ENCODE results near the gene PTPRN2.

The PTPRN2 gene

DNA sequence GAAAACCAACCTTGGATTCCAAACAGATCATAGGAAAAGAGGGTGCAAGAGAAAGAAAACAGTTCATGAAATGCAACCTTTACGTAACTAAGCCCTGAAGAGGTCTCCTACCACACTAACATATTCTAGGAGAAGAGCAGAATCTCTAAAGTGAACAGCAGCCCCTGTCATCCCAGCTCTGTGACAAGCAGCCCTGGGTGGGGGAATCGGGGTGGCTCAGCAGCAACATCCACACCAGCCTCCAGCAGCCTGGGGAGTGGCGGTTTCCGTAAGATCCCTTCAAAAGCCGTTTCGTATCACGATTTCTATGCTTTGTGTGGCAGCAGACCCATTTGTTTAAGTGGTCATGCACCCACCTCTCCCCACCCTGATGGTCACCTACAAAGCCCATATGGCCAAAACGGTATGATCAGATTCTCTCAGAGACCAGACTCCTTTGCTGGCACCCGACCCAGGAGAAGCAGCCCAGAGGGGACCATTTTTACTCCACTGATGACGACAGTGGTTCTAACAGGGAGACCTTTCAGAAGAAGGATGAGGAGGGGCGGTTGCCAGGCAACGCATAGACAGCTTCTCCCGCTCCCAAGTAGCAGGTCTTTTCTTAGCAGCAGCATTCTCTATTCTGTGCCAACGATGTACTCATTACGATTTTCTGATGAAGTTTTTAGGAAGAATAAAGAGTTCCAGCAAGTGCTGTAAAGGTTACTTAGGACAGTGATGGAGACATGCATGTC is 950.2 kb downstream of the PTPRN2 start:
- no peak for DNase-seq (ENCODE audit: low spot score in 2 of 2)
- Mint-ChIP-seq H3K9me3 (peaks cover 6% of the 10 kb centered on the region), H3K27me3 (peaks cover 92% of the 10 kb centered on the region), H3K27ac (ENCODE audit: low read depth) (no peak overlapping the region), H3K36me3 (ENCODE audit: insufficient read depth) (peaks cover 5% of the 10 kb centered on the region), H3K4me1 (no peaks in the 10 kb centered on the region), H3K4me3 (no peak overlapping the region)
- no peak for ATAC-seq (replicated peaks; ENCODE audit: extremely low read depth, poor library complexity, severe bottlenecking)

GRCh38 chr7:157635669-157636068 is 952.0 kb downstream of the PTPRN2 start:
- DNase-seq (ENCODE audit: low spot score in 2 of 2) (no peak), ATAC-seq (replicated peaks; ENCODE audit: extremely low read depth, poor library complexity, severe bottlenecking) (no peak)
- H3K36me3 Mint-ChIP-seq (ENCODE audit: insufficient read depth), result peaks cover 3% of the 10 kb centered on the region
- peaks cover 6% of the 10 kb centered on the region for H3K9me3 Mint-ChIP-seq
- H3K27ac Mint-ChIP-seq (ENCODE audit: low read depth), result no peak overlapping the region
- H3K27me3 Mint-ChIP-seq, result peaks cover 84% of the 10 kb centered on the region
- H3K4me3 Mint-ChIP-seq, result no peak overlapping the region
- no peaks in the 10 kb centered on the region for H3K4me1 Mint-ChIP-seq

DNA sequence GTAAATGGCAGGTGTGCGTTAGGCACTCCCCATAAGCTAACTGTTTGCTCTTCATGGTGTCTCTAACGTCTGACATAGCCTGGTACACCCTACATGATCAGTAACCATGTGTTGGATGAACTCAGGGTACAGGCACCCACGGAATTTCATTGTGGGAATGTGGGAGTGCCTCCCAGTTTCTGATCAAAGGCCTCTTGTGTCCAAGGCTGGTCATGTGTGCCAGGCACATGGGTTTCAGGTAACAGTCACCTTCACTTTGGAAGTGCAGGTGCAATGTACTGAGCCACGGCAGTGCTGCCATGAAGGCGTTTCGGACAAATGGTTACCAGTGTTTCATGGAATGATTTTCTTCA is 952.5 kb downstream of the PTPRN2 start:
- Mint-ChIP-seq H3K27ac (ENCODE audit: low read depth) (no peak overlapping the region), H3K4me1 (no peaks in the 10 kb centered on the region), H3K4me3 (no peak overlapping the region), H3K9me3 (peaks cover 3% of the 10 kb centered on the region), H3K36me3 (ENCODE audit: insufficient read depth) (peaks cover 3% of the 10 kb centered on the region), H3K27me3 (peaks cover 84% of the 10 kb centered on the region)
- no peak for DNase-seq (ENCODE audit: low spot score in 2 of 2)
- ATAC-seq (replicated peaks; ENCODE audit: extremely low read depth, poor library complexity, severe bottlenecking), result no peak

GRCh38 chr7:157634401-157635147 is 953.0 kb downstream of the PTPRN2 start:
- no peak for DNase-seq (ENCODE audit: low spot score in 2 of 2)
- Mint-ChIP-seq H3K9me3 (no peaks in the 10 kb centered on the region), H3K27ac (ENCODE audit: low read depth) (no peak overlapping the region), H3K36me3 (ENCODE audit: insufficient read depth) (peaks cover 3% of the 10 kb centered on the region), H3K27me3 (peaks cover 84% of the 10 kb centered on the region), H3K4me3 (no peak overlapping the region), H3K4me1 (no peaks in the 10 kb centered on the region)
- no peak for ATAC-seq (replicated peaks; ENCODE audit: extremely low read depth, poor library complexity, severe bottlenecking)

DNA sequence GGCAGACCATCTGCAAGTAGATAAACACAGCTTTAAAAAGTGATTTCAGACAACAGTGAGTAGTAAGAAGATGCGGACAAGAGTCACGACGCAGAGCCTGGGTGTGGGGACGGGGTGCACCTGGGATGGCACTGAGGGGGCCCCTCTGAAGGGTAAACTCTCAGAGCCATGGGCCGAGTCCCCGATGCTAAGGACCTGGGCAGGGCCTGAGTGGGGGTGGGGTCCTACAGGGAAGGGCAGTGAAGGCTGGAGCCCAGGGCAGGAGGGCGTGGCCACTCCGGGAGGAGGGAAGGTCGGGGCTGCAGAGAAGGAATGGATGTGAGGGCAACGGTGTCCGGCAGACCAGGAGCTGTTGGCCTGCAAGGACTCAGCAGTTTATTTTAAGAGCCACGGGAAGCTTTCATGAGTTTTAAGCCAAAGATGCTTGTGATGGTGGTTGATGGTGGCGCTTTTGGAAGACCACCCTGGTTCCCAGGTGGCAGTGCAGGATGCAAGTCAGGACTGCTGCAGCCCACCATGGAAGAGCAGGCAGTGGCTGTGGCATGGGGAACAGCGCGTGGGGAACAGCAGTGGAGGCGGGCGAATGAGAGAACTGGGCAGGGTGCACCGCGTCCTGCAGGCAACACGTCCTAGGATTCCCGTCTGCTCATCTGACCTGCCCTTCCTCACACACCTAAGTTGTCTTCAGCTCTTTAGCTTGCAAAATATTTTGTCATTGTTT is 954.0 kb downstream of the PTPRN2 start:
- Mint-ChIP-seq H3K9me3 (no peaks in the 10 kb centered on the region), H3K27me3 (peaks cover 82% of the 10 kb centered on the region), H3K36me3 (ENCODE audit: insufficient read depth) (no peaks in the 10 kb centered on the region), H3K27ac (ENCODE audit: low read depth) (no peak overlapping the region), H3K4me3 (no peak overlapping the region), H3K4me1 (no peaks in the 10 kb centered on the region)
- DNase-seq (ENCODE audit: low spot score in 2 of 2) (no peak), ATAC-seq (replicated peaks; ENCODE audit: extremely low read depth, poor library complexity, severe bottlenecking) (no peak)

GRCh38 chr7:157630301-157630853 is 957.2 kb downstream of the PTPRN2 start:
- Mint-ChIP-seq H3K4me3 (no peak overlapping the region), H3K27ac (ENCODE audit: low read depth) (no peak overlapping the region), H3K36me3 (ENCODE audit: insufficient read depth) (peaks cover 2% of the 10 kb centered on the region), H3K27me3 (peaks cover 84% of the 10 kb centered on the region), H3K4me1 (peaks cover 12% of the 10 kb centered on the region), H3K9me3 (no peaks in the 10 kb centered on the region)
- no peak for ATAC-seq (replicated peaks; ENCODE audit: extremely low read depth, poor library complexity, severe bottlenecking)
- DNase-seq (ENCODE audit: low spot score in 2 of 2), result no peak

- Mint-ChIP-seq H3K36me3 (ENCODE audit: insufficient read depth) (peaks cover 2% of the 10 kb centered on the region), H3K4me3 (no peak overlapping the region), H3K27me3 (peaks cover 72% of the 10 kb centered on the region), H3K9me3 (no peaks in the 10 kb centered on the region), H3K27ac (ENCODE audit: low read depth) (no peak overlapping the region), H3K4me1 (peaks cover 12% of the 10 kb centered on the region)
- no peak for DNase-seq (ENCODE audit: low spot score in 2 of 2)
- ATAC-seq (replicated peaks; ENCODE audit: extremely low read depth, poor library complexity, severe bottlenecking), result no peak
Measured at GRCh38 chr7:157628456-157628855, 959.2 kb downstream of the PTPRN2 start.

- ATAC-seq (replicated peaks; ENCODE audit: extremely low read depth, poor library complexity, severe bottlenecking) (no peak), DNase-seq (ENCODE audit: low spot score in 2 of 2) (no peak)
- H3K36me3 Mint-ChIP-seq (ENCODE audit: insufficient read depth), result peaks cover 2% of the 10 kb centered on the region
- H3K4me3 Mint-ChIP-seq, result no peak overlapping the region
- H3K27ac Mint-ChIP-seq (ENCODE audit: low read depth), result no peak overlapping the region
- peaks cover 12% of the 10 kb centered on the region for H3K4me1 Mint-ChIP-seq
- H3K27me3 Mint-ChIP-seq, result peaks cover 65% of the 10 kb centered on the region
- no peaks in the 10 kb centered on the region for H3K9me3 Mint-ChIP-seq
Measured at GRCh38 chr7:157627646-157628045, 960.0 kb downstream of the PTPRN2 start.

DNA sequence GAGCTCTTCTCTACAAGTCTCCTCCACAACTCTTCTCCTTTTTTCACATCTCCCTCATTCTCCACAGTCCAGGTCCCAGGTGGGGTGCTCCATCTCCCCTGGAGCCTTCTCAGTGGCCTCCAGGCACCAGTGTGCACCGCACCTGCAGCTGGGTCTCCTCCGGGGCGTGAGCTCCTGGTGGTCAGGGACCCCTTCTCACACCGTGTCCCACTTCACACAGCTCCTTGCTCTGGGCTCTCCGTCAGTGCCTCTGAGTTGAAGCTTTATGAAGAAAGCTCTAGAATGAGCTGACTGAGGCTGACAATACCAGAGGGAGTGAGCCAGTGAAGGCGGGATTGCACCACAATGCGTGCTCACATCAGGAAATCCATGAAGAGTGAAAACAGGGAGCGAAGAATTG is 960.6 kb downstream of the PTPRN2 start:
- Mint-ChIP-seq H3K4me1 (peaks cover 12% of the 10 kb centered on the region), H3K27me3 (peaks cover 70% of the 10 kb centered on the region), H3K27ac (ENCODE audit: low read depth) (no peak overlapping the region), H3K9me3 (no peaks in the 10 kb centered on the region), H3K36me3 (ENCODE audit: insufficient read depth) (peaks cover 4% of the 10 kb centered on the region), H3K4me3 (no peak overlapping the region)
- DNase-seq (ENCODE audit: low spot score in 2 of 2) (no peak), ATAC-seq (replicated peaks; ENCODE audit: extremely low read depth, poor library complexity, severe bottlenecking) (no peak)

DNA sequence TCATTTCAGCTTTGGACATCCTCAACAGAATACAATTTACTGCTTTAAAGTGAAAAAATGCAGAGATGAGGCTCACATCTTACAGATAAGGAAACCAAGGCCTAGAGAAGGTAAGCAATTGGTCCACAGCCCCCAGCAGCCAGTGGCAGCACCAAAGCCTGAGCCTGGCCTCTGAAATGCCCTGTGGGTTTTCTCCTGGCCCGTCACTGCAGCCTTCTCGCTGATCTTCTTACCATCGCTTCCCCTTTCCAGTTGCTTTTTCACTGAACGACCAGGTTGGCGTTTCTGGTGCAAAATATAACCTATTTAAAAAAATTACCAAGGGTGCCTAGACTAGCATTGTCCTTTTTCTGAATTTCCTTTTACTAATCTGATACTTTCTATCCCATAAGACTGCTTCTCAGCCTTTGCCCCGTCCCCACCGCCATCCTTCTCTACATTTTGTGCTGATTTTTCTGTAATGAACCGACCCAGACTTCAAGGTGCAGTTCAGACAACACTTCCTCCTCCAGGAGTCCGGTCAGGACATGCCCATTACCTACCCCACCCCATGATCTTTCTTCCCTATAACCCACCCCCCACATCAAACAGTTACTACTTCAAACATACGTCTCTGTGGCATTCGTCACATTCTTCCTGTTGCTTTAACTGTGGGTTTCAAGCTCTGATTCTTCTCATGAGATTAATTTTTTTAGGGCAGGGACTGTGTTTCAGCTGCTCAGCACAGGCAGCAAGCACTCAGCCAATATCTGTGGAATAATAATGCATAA is 961.5 kb downstream of the PTPRN2 start:
- Mint-ChIP-seq H3K27ac (ENCODE audit: low read depth) (no peak overlapping the region), H3K27me3 (peaks cover 71% of the 10 kb centered on the region), H3K36me3 (ENCODE audit: insufficient read depth) (peaks cover 4% of the 10 kb centered on the region), H3K9me3 (no peaks in the 10 kb centered on the region), H3K4me1 (peaks cover 12% of the 10 kb centered on the region), H3K4me3 (no peak overlapping the region)
- ATAC-seq (replicated peaks; ENCODE audit: extremely low read depth, poor library complexity, severe bottlenecking) (peak; percentile 61), DNase-seq (ENCODE audit: low spot score in 2 of 2) (no peak)

GRCh38 chr7:157623556-157623955 is 964.1 kb downstream of the PTPRN2 start:
- H3K4me1 Mint-ChIP-seq, result peaks cover 12% of the 10 kb centered on the region
- ATAC-seq (replicated peaks; ENCODE audit: extremely low read depth, poor library complexity, severe bottlenecking) (no peak), DNase-seq (ENCODE audit: low spot score in 2 of 2) (no peak)
- no peak overlapping the region for H3K4me3 Mint-ChIP-seq
- peaks cover 47% of the 10 kb centered on the region for H3K27me3 Mint-ChIP-seq
- H3K27ac Mint-ChIP-seq (ENCODE audit: low read depth), result no peak overlapping the region
- H3K9me3 Mint-ChIP-seq, result no peaks in the 10 kb centered on the region
- H3K36me3 Mint-ChIP-seq (ENCODE audit: insufficient read depth), result peaks cover 4% of the 10 kb centered on the region

All from central memory CD8-positive, alpha-beta T cell (primary cell).